PC-3 (cell line): ENCODE data around the gene PSAP.

Source experiments
- CTCF ChIP-seq: fragments of 300-600 bp; sonication (generic); conservative IDR thresholded peaks from 2 replicates; pipeline ENCODE4 v1.5.1; 2017; ENCODE audit warnings: antibody characterized with exemption, low read depth, mild to moderate bottlenecking, low read length
- EZH2 ChIP-seq: fragments of 300-600 bp; sonication (generic); IDR thresholded peaks from one replicate; pipeline ENCODE4 v1.6.1; 2017; ENCODE audit warnings: antibody characterized with exemption, mild to moderate bottlenecking, low read length; ENCODE audit not compliant: unreplicated experiment

- TF ChIP-seq CTCF (no peak), EZH2 (no peak)
Observed at GRCh38 chr10:71842422-71842821, 8.6 kb downstream of the PSAP start.
